Keratinocyte (primary cell): ENCODE measurements around the gene DYNC2I2. TPM values are rescaled to one million over a fixed set of nuclear protein-coding genes. Genes with fewer than 3 reads are reported as not detected.

Source experiments
- DNase-seq: peaks from one replicate; pipeline ENCODE4 v3.0.0-alpha.2; 2011; ENCODE audit warnings: low read depth, missing footprints, low spot score
- FAIRE-seq: peaks from 2 replicates; lab custom pipeline; 2011; peaks lifted over from hg19 to GRCh38; lab: Jason Lieb, UNC
- H2AFZ ChIP-seq: 2 replicates; pipeline ENCODE4 v1.6.0; 2012; ENCODE audit warnings: low read length, control low read depth, inconsistent platforms; ENCODE audit not compliant: control insufficient read depth
- H3K27ac ChIP-seq: 2 replicates; pipeline ENCODE4 v1.5.1; 2011; ENCODE audit warnings: low read length; ENCODE audit not compliant: control insufficient read depth, insufficient read depth
- H3K27me3 ChIP-seq: 3 replicates; pipeline ENCODE4 v1.6.0; 2011; ENCODE audit warnings: low read length; ENCODE audit not compliant: control insufficient read depth, insufficient read depth; ENCODE audit errors: extremely low read depth
- H3K36me3 ChIP-seq, 2 experiments: 2 replicates in 1 of 2; 3 replicates in 1 of 2; pipeline ENCODE4 v1.5.1; 2011; ENCODE audit warnings: low read length in 2 of 2, mild to moderate bottlenecking in 1 of 2; ENCODE audit not compliant: control insufficient read depth in 2 of 2, insufficient read depth in 2 of 2; ENCODE audit errors: extremely low read depth in 1 of 2
- H3K4me1 ChIP-seq: 3 replicates; pipeline ENCODE4 v1.5.1; 2011; ENCODE audit warnings: low read length; ENCODE audit not compliant: control insufficient read depth, insufficient read depth; ENCODE audit errors: extremely low read depth
- H3K4me2 ChIP-seq: 3 replicates; pipeline ENCODE4 v1.6.0; 2011; ENCODE audit warnings: low read depth, low read length; ENCODE audit not compliant: control insufficient read depth, insufficient read depth; ENCODE audit errors: extremely low read depth
- H3K4me3 ChIP-seq, 3 experiments: fragments of 200-600 bp in 1 of 3; sonication (generic) in 1 of 3; 2 replicates in 2 of 3; 3 replicates in 1 of 3; pipeline ENCODE4 v1.5.1; 2011 to 2016; ENCODE audit warnings: low read length in 3 of 3, mild to moderate bottlenecking in 3 of 3, control low read depth in 2 of 3, inconsistent platforms in 1 of 3, low read depth in 1 of 3, mixed read lengths in 1 of 3, mixed run types in 1 of 3, moderate library complexity in 1 of 3; ENCODE audit not compliant: control insufficient read depth in 2 of 3, insufficient read depth in 2 of 3; ENCODE audit errors: extremely low read depth in 1 of 3
- H3K79me2 ChIP-seq: 2 replicates; pipeline ENCODE4 v1.6.0; 2012; ENCODE audit warnings: low read length; ENCODE audit not compliant: control insufficient read depth, insufficient read depth
- H3K9ac ChIP-seq: 3 replicates; pipeline ENCODE4 v1.6.0; 2011; ENCODE audit warnings: low read length; ENCODE audit not compliant: control insufficient read depth, insufficient read depth; ENCODE audit errors: extremely low read depth
- H3K9me1 ChIP-seq: 3 replicates; pipeline ENCODE4 v1.6.0; 2011; ENCODE audit warnings: low read length; ENCODE audit not compliant: control insufficient read depth, insufficient read depth; ENCODE audit errors: extremely low read depth
- H3K9me3 ChIP-seq: 2 replicates; pipeline ENCODE4 v1.5.1; 2012; ENCODE audit warnings: low read depth, low read length; ENCODE audit not compliant: control insufficient read depth
- H4K20me1 ChIP-seq: 3 replicates; pipeline ENCODE4 v1.6.0; 2011; ENCODE audit warnings: low read length; ENCODE audit not compliant: control insufficient read depth, insufficient read depth; ENCODE audit errors: extremely low read depth
- EZH2 ChIP-seq: IDR thresholded peaks from one replicate; pipeline ENCODE4 v1.6.1; 2012; ENCODE audit warnings: inconsistent platforms, mild to moderate bottlenecking, low read length, moderate library complexity
- dilution Hi-C: fragments of 300-500 bp; cut with MboI; formaldehyde crosslinking; loops from one replicate; pipeline ENCODE4 v1.7.0; 2020; ENCODE audit warnings: low sequenced_read_pairs; ENCODE audit not compliant: extremely low pct_ligation_motif_present
- polyA plus RNA-seq, 5 experiments: library from polyadenylated mRNA; depleted of rRNA in 3 of 5; stranded (reverse) in 3 of 5; stranded (forward) in 1 of 5; unstranded in 1 of 5; fragments of >200 nt; gene quantifications; 1 replicate in 1 of 5; 2 replicates in 3 of 5; 3 replicates in 1 of 5; pipeline versions ENCODE4 v1.2.1 to v1.2.3, GENCODE V29; 2011 to 2012; ENCODE audit warnings: missing spikeins in 2 of 5, low read depth in 1 of 5, low replicate concordance in 1 of 5
- TF ChIP-seq, protein P1 (sequence below), 3 experiments: IDR thresholded peaks in 1 of 3; conservative IDR thresholded peaks in 1 of 3; optimal IDR thresholded peaks in 1 of 3; 2 replicates in 2 of 3; 3 replicates in 1 of 3; pipeline versions ENCODE3 to v1.5.1; 2011; ENCODE audit warnings: low read length in 3 of 3, mild to moderate bottlenecking in 3 of 3, moderate library complexity in 2 of 3, control low read depth in 1 of 3, inconsistent platforms in 1 of 3; ENCODE audit not compliant: insufficient read depth in 2 of 3; ENCODE audit errors: extremely low read depth in 1 of 3

The DYNC2I2 gene
- polyA plus RNA-seq, 1 donor (not counting 4 experiments of a cell fraction or from before 2014, with no cell fraction given): 11.5 TPM

DNA sequence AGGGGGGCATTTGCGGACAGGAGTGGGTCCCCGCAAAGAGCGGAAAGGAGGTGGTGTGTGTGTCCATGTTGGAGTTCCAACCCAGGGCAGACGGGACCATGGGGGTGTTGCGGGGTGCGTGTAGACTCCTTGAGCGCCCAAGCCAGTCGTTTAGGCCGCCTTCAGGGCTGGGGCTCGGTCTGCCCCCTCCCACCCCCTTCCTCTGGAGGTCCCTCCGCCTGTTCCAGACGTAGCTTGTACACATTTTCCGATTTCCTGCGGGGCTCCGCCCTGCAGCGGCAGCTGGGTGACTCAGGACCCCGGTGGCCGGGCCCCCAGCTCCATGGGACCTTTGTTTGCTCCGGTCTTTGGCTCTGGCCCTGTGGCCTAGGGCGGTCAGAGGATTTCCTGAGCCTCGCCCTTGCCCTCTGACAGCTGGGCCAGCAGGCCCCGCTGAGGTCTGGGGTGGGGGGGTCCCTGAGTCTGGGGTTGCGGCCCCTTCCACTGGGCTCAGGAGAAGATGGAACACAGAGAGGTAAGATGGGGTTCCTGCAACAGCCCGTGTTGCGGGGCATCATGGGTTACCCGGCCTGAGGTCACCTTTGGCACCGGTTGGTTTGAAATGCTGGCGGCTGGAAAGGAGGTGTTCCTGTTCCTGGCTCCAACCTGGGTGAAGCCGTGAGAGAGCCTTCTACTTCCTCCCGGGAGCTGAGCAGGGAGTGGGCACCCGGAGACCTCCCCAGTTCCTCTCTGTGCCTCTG, 47.1 kb upstream of the DYNC2I2 start:
- dilution Hi-C loops: no loop called here
- no peak overlapping the region for H3K9ac ChIP-seq

DNA sequence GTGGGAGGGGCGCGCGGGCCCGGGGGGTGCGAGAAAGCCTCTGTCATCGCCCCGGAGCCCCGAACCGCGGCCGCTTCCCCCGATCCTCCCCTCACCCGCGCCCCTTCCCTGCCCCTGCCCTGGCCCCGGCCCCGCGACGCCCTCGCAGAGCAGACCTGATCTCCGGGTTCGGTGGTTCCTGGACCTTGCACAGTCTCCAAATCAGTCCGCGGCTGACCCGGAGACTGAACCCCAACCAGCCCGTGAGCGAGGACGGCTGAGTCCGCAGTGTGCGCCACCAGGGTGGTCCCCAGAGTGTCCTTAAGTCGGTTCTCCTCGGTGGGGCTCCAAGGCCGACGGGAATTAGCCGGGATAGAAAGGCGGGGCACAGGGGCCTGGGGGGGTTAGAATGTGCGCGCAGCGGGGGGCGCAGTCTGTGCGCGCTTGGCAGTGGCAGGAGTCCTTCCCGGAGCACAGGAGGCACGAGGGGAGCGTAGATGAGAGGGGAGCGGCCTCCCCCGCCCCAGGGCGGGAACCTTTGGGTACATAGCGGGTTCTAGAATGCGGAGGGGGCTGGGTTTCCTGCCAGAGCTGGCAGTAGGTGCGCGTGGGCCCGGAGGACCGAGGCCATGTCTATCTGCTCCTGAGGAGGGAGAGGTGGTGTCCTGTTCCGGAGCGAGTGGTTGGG, 46.4 kb upstream of the DYNC2I2 start:
- H3K4me1 ChIP-seq: no peaks in the 10 kb centered on the region
- H3K36me3 ChIP-seq: no peaks in the 10 kb centered on the region
- H3K27me3 ChIP-seq: no peaks in the 10 kb centered on the region
- TF ChIP-seq, protein P1, sequence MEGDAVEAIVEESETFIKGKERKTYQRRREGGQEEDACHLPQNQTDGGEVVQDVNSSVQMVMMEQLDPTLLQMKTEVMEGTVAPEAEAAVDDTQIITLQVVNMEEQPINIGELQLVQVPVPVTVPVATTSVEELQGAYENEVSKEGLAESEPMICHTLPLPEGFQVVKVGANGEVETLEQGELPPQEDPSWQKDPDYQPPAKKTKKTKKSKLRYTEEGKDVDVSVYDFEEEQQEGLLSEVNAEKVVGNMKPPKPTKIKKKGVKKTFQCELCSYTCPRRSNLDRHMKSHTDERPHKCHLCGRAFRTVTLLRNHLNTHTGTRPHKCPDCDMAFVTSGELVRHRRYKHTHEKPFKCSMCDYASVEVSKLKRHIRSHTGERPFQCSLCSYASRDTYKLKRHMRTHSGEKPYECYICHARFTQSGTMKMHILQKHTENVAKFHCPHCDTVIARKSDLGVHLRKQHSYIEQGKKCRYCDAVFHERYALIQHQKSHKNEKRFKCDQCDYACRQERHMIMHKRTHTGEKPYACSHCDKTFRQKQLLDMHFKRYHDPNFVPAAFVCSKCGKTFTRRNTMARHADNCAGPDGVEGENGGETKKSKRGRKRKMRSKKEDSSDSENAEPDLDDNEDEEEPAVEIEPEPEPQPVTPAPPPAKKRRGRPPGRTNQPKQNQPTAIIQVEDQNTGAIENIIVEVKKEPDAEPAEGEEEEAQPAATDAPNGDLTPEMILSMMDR (optimal IDR thresholded peaks at IDR 0.05 in 1 of 3, IDR thresholded peaks at IDR 0.05 in 1 of 3, conservative IDR thresholded peaks at IDR 0.05 in 1 of 3; ENCODE audit: extremely low read depth in 1 of 3, insufficient read depth in 2 of 3, low read length in 3 of 3): no peak
- TF ChIP-seq EZH2: no peak
- H3K9me3 ChIP-seq: no peaks in the 10 kb centered on the region
- FAIRE-seq (no peak), DNase-seq (no peak)
- peak overlapping the region; percentile 73 for H3K4me2 ChIP-seq
- no peaks in the 10 kb centered on the region for H4K20me1 ChIP-seq
- H3K27ac ChIP-seq: no peak overlapping the region
- no peaks in the 10 kb centered on the region for H3K79me2 ChIP-seq
- H3K9me1 ChIP-seq: no peaks in the 10 kb centered on the region
- peak overlapping the region; percentile 66 for H3K9ac ChIP-seq
- H3K4me3 ChIP-seq: peak overlapping the region; percentile 50 to 79 (median 66)
- dilution Hi-C loops: no loop called here
- peak overlapping the region; percentile 86 for H2AFZ ChIP-seq

More for the DNA sequence above, 47.1 kb upstream of the DYNC2I2 start:
- no peak overlapping the region for H3K4me2 ChIP-seq
- H3K27ac ChIP-seq: no peak overlapping the region
- no peak for DNase-seq
- no peaks in the 10 kb centered on the region for H3K4me1 ChIP-seq
- H3K36me3 ChIP-seq: no peaks in the 10 kb centered on the region
- no peak overlapping the region for H2AFZ ChIP-seq
- no peak overlapping the region for H3K4me3 ChIP-seq
- H3K27me3 ChIP-seq: no peaks in the 10 kb centered on the region
- H3K9me3 ChIP-seq: no peaks in the 10 kb centered on the region
- TF ChIP-seq, protein P1 (optimal IDR thresholded peaks at IDR 0.05 in 1 of 3, IDR thresholded peaks at IDR 0.05 in 1 of 3, conservative IDR thresholded peaks at IDR 0.05 in 1 of 3; ENCODE audit: extremely low read depth in 1 of 3, insufficient read depth in 2 of 3, low read length in 3 of 3): no peak
- no peak for TF ChIP-seq EZH2
- H4K20me1 ChIP-seq: no peaks in the 10 kb centered on the region
- no peak for FAIRE-seq
- no peaks in the 10 kb centered on the region for H3K79me2 ChIP-seq
- no peaks in the 10 kb centered on the region for H3K9me1 ChIP-seq
